HL-60 (cell line): Measurements from ENCODE around the gene TMEM151B.

ENCODE experiments used
- GABPA ChIP-seq: IDR thresholded peaks from 2 replicates; pipeline ENCODE4 v1.6.1; 2012; ENCODE audit warnings: low read depth
- POLR2AphosphoS5 ChIP-seq: IDR thresholded peaks from 2 replicates; pipeline ENCODE4 v1.6.1; 2012; ENCODE audit warnings: low read depth
- SPI1 ChIP-seq: IDR thresholded peaks from 2 replicates; pipeline ENCODE4 v1.6.1; 2012; ENCODE audit warnings: low read depth, mild to moderate bottlenecking, borderline replicate concordance
- TF ChIP-seq, protein P1 (sequence below): IDR thresholded peaks from one replicate; pipeline ENCODE4 v1.5.1; 2011; ENCODE audit warnings: low read length, control low read depth, inconsistent platforms; ENCODE audit not compliant: insufficient read depth
- TF ChIP-seq, protein P2 (sequence below): IDR thresholded peaks from 2 replicates; pipeline ENCODE4 v1.6.1; 2012; ENCODE audit warnings: low read depth; ENCODE audit not compliant: insufficient replicate concordance

DNA sequence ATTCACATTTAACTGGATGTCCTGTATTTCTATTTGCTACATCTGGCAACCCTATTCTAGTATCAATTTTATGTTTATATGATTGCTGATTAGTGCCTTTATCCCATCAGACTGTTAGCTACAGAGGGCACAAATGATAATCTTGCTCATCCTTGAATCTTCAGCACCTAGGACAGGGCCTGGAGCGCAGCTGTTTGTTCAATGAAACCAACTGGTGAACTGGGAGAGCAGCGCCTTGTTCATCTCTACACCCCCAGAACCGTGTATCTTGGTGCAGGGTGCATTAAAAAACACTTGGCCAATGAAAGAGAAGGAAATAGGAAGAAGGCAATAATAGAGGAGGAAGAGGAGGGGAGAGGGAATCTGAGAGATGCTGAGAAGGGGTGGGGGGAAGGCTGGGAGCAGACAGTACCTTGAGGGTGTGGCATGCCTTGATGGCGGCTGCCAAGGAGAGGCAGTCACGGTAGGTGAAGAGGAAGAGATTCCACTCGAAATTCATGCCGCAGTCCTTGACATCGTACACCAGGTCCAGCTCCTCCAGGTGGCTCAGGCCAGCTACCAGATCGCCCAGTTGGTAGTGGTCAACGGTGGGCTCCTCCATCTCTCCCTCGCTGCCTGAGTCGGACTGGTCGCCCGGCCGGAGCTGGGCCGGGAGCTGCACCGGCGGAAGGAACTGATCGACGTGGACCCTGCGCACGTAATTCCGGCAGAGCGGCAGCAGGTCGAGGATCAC lies 15.5 kb downstream of the TMEM151B start:
- no peak for TF ChIP-seq SPI1
- TF ChIP-seq, protein P1, sequence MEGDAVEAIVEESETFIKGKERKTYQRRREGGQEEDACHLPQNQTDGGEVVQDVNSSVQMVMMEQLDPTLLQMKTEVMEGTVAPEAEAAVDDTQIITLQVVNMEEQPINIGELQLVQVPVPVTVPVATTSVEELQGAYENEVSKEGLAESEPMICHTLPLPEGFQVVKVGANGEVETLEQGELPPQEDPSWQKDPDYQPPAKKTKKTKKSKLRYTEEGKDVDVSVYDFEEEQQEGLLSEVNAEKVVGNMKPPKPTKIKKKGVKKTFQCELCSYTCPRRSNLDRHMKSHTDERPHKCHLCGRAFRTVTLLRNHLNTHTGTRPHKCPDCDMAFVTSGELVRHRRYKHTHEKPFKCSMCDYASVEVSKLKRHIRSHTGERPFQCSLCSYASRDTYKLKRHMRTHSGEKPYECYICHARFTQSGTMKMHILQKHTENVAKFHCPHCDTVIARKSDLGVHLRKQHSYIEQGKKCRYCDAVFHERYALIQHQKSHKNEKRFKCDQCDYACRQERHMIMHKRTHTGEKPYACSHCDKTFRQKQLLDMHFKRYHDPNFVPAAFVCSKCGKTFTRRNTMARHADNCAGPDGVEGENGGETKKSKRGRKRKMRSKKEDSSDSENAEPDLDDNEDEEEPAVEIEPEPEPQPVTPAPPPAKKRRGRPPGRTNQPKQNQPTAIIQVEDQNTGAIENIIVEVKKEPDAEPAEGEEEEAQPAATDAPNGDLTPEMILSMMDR, result no peak
- no peak for TF ChIP-seq POLR2AphosphoS5
- TF ChIP-seq GABPA, result no peak
- TF ChIP-seq, protein P2, sequence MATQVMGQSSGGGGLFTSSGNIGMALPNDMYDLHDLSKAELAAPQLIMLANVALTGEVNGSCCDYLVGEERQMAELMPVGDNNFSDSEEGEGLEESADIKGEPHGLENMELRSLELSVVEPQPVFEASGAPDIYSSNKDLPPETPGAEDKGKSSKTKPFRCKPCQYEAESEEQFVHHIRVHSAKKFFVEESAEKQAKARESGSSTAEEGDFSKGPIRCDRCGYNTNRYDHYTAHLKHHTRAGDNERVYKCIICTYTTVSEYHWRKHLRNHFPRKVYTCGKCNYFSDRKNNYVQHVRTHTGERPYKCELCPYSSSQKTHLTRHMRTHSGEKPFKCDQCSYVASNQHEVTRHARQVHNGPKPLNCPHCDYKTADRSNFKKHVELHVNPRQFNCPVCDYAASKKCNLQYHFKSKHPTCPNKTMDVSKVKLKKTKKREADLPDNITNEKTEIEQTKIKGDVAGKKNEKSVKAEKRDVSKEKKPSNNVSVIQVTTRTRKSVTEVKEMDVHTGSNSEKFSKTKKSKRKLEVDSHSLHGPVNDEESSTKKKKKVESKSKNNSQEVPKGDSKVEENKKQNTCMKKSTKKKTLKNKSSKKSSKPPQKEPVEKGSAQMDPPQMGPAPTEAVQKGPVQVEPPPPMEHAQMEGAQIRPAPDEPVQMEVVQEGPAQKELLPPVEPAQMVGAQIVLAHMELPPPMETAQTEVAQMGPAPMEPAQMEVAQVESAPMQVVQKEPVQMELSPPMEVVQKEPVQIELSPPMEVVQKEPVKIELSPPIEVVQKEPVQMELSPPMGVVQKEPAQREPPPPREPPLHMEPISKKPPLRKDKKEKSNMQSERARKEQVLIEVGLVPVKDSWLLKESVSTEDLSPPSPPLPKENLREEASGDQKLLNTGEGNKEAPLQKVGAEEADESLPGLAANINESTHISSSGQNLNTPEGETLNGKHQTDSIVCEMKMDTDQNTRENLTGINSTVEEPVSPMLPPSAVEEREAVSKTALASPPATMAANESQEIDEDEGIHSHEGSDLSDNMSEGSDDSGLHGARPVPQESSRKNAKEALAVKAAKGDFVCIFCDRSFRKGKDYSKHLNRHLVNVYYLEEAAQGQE, result peak; percentile 95
